ENCODE data around the gene ZNF580.

DNA sequence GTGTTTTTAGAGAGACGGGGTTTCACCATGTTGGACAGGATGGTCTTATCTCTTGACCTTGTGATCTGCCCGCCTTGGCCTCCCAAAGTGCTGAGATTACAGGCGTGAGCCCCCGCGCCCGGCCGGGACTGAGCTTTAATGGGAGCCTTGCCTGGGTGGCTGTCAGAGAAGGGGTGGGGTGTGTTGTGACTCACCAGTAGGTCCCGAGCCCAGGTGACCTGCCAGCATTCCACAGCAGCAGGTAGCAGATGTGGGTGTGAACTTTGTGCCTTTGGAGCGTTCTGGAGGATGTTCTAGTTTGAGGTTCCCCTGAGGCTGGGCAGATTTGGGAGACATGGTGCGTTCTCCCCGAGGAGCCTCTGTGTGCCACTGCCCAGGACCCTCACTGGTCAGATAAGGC, 27.2 kb downstream of the ZNF580 start:
- TF ChIP-seq, protein P1, sequence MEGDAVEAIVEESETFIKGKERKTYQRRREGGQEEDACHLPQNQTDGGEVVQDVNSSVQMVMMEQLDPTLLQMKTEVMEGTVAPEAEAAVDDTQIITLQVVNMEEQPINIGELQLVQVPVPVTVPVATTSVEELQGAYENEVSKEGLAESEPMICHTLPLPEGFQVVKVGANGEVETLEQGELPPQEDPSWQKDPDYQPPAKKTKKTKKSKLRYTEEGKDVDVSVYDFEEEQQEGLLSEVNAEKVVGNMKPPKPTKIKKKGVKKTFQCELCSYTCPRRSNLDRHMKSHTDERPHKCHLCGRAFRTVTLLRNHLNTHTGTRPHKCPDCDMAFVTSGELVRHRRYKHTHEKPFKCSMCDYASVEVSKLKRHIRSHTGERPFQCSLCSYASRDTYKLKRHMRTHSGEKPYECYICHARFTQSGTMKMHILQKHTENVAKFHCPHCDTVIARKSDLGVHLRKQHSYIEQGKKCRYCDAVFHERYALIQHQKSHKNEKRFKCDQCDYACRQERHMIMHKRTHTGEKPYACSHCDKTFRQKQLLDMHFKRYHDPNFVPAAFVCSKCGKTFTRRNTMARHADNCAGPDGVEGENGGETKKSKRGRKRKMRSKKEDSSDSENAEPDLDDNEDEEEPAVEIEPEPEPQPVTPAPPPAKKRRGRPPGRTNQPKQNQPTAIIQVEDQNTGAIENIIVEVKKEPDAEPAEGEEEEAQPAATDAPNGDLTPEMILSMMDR (IDR thresholded peaks at IDR 0.05; ENCODE audit: insufficient read depth, low read depth, low read length), result no peak
- TF ChIP-seq EZH2 (IDR thresholded peaks at IDR 0.05; ENCODE audit: insufficient read depth, low read length), result no peak
